Measurements from ENCODE around the gene TRIM26. TPM values are rescaled to one million over a fixed set of nuclear protein-coding genes. Genes with fewer than 3 reads are reported as not detected.

Gene TRIM26
- total and polyA plus RNA-seq, 2 of the 13 experiments (the other 11 are each of a cell fraction or from before 2014, with no cell fraction given), result 27.1 to 38.7 TPM

GRCh38 chr6:30206799-30207618 lies 6.2 kb downstream of the TRIM26 start (continued):
- TF ChIP-seq ZNF280D (CRISPR knock-in tag; IDR thresholded peaks at IDR 0.05) (no peak; the same call in none of the 2 replicates), DZIP1 (CRISPR knock-in tag; IDR thresholded peaks at IDR 0.05) (no peak), RAD51 (IDR thresholded peaks at IDR 0.05; ENCODE audit: borderline replicate concordance) (peak; percentile 92), KAT2B (IDR thresholded peaks at IDR 0.05; ENCODE audit: borderline replicate concordance, low read depth, low read length) (no peak), KLF16 (CRISPR knock-in tag; IDR thresholded peaks at IDR 0.05) (peak in 1 of 2 experiments; percentile 70; a peak in 2 of 4 replicates), HES4 (CRISPR knock-in tag; IDR thresholded peaks at IDR 0.05; ENCODE audit: borderline replicate concordance) (peak; percentile 27; the same call in 1 of the 2 replicates), ZNF670 (CRISPR knock-in tag; IDR thresholded peaks at IDR 0.05; ENCODE audit: borderline replicate concordance) (peak; percentile 88; the same call in 1 of the 2 replicates), HDAC2 (CRISPR knock-in tag; IDR thresholded peaks at IDR 0.05) (peak; percentile 69), SRSF4 (IDR thresholded peaks at IDR 0.05; ENCODE audit: low read depth, low read length, poor library complexity, severe bottlenecking) (no peak), ZNF740 (CRISPR knock-in tag; IDR thresholded peaks at IDR 0.05) (no peak), KDM3A (CRISPR knock-in tag; IDR thresholded peaks at IDR 0.05; ENCODE audit: low read depth) (no peak; the same call in 1 of the 2 replicates), HOMEZ (CRISPR knock-in tag; IDR thresholded peaks at IDR 0.05; ENCODE audit: low read depth) (peak; percentile 72; the same call in 1 of the 2 replicates), HDAC1 (CRISPR knock-in tag; IDR thresholded peaks at IDR 0.05) (peak; percentile 86)
- TF ChIP-seq, protein P1, sequence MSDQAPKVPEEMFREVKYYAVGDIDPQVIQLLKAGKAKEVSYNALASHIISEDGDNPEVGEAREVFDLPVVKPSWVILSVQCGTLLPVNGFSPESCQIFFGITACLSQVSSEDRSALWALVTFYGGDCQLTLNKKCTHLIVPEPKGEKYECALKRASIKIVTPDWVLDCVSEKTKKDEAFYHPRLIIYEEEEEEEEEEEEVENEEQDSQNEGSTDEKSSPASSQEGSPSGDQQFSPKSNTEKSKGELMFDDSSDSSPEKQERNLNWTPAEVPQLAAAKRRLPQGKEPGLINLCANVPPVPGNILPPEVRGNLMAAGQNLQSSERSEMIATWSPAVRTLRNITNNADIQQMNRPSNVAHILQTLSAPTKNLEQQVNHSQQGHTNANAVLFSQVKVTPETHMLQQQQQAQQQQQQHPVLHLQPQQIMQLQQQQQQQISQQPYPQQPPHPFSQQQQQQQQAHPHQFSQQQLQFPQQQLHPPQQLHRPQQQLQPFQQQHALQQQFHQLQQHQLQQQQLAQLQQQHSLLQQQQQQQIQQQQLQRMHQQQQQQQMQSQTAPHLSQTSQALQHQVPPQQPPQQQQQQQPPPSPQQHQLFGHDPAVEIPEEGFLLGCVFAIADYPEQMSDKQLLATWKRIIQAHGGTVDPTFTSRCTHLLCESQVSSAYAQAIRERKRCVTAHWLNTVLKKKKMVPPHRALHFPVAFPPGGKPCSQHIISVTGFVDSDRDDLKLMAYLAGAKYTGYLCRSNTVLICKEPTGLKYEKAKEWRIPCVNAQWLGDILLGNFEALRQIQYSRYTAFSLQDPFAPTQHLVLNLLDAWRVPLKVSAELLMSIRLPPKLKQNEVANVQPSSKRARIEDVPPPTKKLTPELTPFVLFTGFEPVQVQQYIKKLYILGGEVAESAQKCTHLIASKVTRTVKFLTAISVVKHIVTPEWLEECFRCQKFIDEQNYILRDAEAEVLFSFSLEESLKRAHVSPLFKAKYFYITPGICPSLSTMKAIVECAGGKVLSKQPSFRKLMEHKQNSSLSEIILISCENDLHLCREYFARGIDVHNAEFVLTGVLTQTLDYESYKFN (CRISPR knock-in tag; conservative IDR thresholded peaks at IDR 0.05), result peak; percentile 98
